A673 (cell line): ENCODE results near the gene PDE8A. TPM values are rescaled to one million over a fixed set of nuclear protein-coding genes. Genes with fewer than 3 reads are reported as not detected.

ENCODE experiments used
- BruUV-seq: library from RNA; stranded (reverse); fragments of 400-500 nt; replicated peaks from 2 replicates; lab custom pipeline; 2021; lab: Mats Ljungman, UMichigan
- CTCF ChIA-PET: fragments of 300-600 bp; sonication (Branson Sonifier 250); formaldehyde crosslinking; loops from one replicate; lab custom pipeline; 2022; ENCODE audit warnings: antibody characterized with exemption; lab: Charles Lee
- POLR2A ChIA-PET: fragments of 300-600 bp; sonication (Branson Sonifier 250); formaldehyde crosslinking; loops from one replicate; lab custom pipeline; 2022; ENCODE audit warnings: antibody characterized with exemption; ENCODE audit not compliant: low non-redundant PET; lab: Charles Lee
- DNase-seq: peaks from one replicate; pipeline ENCODE4 v3.0.0-alpha.2; 2015; ENCODE audit warnings: low spot score
- H3K27ac ChIP-seq: fragments of 200-600 bp; sonication (generic); 2 replicates; pipeline ENCODE4 v1.5.1; 2016; ENCODE audit warnings: mixed run types, low read depth, mild to moderate bottlenecking, mixed read lengths, antibody characterized with exemption, low read length; ENCODE audit not compliant: poor library complexity, severe bottlenecking
- H3K27me3 ChIP-seq: fragments of 200-600 bp; sonication (generic); replicated peaks from 2 replicates; pipeline ENCODE4 v1.6.1; 2017; ENCODE audit warnings: mixed run types, low read depth, mild to moderate bottlenecking, mixed read lengths, antibody characterized with exemption, low read length; ENCODE audit not compliant: insufficient read depth, poor library complexity
- H3K36me3 ChIP-seq: fragments of 200-600 bp; sonication (generic); 2 replicates; pipeline ENCODE4 v1.6.1; 2016; ENCODE audit warnings: mixed run types, mild to moderate bottlenecking, mixed read lengths, antibody characterized with exemption, low read length; ENCODE audit not compliant: insufficient read depth, poor library complexity, severe bottlenecking
- H3K4me1 ChIP-seq: fragments of 200-600 bp; sonication (generic); 2 replicates; pipeline ENCODE4 v1.6.1; 2017; ENCODE audit warnings: mixed run types, mild to moderate bottlenecking, mixed read lengths, antibody characterized with exemption, low read length; ENCODE audit not compliant: insufficient read depth, poor library complexity, severe bottlenecking
- H3K4me3 ChIP-seq: fragments of 200-600 bp; sonication (generic); 2 replicates; pipeline ENCODE4 v1.5.1; 2016; ENCODE audit warnings: low read depth, mixed run types, mild to moderate bottlenecking, mixed read lengths, low read length; ENCODE audit not compliant: poor library complexity, severe bottlenecking
- H3K9me3 ChIP-seq: fragments of 200-600 bp; sonication (generic); 2 replicates; pipeline ENCODE4 v1.6.1; 2016; ENCODE audit warnings: mixed run types, low read depth, mild to moderate bottlenecking, mixed read lengths, antibody characterized with exemption, low read length; ENCODE audit not compliant: poor library complexity, severe bottlenecking
- EZH2 ChIP-seq: fragments of 200-600 bp; sonication (generic); IDR thresholded peaks from 2 replicates; pipeline ENCODE4 v1.6.1; 2017; ENCODE audit warnings: borderline replicate concordance, low read depth, mild to moderate bottlenecking, mixed read lengths, antibody characterized with exemption, low read length; ENCODE audit not compliant: poor library complexity, severe bottlenecking
- intact Hi-C: fragments of 100-400 bp; cut with micrococcal nuclease; formaldehyde crosslinking; loops from one replicate; pipeline ENCODE4 v1.10.0; 2022; ENCODE audit not compliant: unreplicated experiment
- total RNA-seq: library from RNA; stranded (reverse); gene quantifications from 2 replicates; pipeline ENCODE4 v1.2.3, GENCODE V29; 2021
- TF ChIP-seq, protein P1 (sequence below): fragments of 300-800, 200-600 bp; sonication (generic); conservative IDR thresholded peaks from 2 replicates; pipeline ENCODE4 v1.5.1; 2017; ENCODE audit warnings: low read depth, mild to moderate bottlenecking, antibody characterized with exemption, low read length, moderate library complexity, mixed read lengths

PDE8A gene
- total RNA-seq, 1 experiment from 2014 or later, result 80.7 TPM

DNA sequence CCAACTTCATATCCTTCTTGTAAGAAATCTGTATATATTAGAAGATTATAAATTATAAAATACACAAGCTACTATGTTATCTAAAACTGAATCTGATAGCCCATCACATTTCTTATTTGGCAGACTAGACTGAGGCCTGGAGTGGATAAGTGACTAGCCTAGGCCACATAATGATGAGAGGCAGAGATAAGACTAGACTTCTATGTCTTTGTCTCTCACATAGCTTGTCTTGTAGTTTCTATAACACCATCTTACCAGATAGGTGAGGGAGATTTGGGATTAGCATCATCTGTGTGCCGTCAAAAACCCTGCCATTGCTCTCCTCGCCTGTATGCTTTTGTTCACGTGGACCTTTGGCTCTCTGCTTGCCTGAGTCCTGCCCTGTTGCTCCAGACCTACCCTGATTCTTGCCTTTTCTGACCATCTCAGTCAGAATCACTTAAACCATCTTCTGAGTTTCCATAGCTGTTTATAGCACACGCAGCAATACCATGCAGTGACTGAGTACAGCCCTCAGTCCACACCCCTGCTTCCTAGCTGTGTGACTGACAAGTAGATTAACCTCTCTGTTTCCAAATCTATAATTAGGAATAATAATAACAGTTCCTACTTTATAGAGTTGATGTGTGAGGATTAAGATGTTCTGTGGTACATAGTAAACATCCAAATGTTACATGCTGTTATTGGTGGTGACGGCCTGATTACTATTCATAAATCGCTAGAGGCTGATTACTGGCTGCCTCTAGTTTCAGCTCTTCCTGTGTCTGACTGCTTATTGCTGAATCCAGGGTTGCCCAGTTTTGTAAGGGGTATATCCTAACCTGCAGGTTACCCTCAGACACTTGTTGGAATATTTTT is 49.7 kb downstream of the PDE8A start:
- H3K27ac ChIP-seq, result no peak overlapping the region
- peaks cover 73% of the 10 kb centered on the region for H3K4me1 ChIP-seq
- H3K36me3 ChIP-seq, result no peaks in the 10 kb centered on the region
- CTCF ChIA-PET, result interaction anchor here (0.6 to 1.1 kb wide), 2 partner anchors 44 to 76 kb away, joined by 4 to 7 read pairs; no protein-coding TSS in a partner anchor
- TF ChIP-seq, protein P1, sequence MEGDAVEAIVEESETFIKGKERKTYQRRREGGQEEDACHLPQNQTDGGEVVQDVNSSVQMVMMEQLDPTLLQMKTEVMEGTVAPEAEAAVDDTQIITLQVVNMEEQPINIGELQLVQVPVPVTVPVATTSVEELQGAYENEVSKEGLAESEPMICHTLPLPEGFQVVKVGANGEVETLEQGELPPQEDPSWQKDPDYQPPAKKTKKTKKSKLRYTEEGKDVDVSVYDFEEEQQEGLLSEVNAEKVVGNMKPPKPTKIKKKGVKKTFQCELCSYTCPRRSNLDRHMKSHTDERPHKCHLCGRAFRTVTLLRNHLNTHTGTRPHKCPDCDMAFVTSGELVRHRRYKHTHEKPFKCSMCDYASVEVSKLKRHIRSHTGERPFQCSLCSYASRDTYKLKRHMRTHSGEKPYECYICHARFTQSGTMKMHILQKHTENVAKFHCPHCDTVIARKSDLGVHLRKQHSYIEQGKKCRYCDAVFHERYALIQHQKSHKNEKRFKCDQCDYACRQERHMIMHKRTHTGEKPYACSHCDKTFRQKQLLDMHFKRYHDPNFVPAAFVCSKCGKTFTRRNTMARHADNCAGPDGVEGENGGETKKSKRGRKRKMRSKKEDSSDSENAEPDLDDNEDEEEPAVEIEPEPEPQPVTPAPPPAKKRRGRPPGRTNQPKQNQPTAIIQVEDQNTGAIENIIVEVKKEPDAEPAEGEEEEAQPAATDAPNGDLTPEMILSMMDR, result no peak
- no peak for TF ChIP-seq EZH2
- POLR2A ChIA-PET, result no interaction called here
- H3K4me3 ChIP-seq, result no peak overlapping the region
- no peaks in the 10 kb centered on the region for H3K27me3 ChIP-seq
- H3K9me3 ChIP-seq, result no peaks in the 10 kb centered on the region
- BruUV-seq, result no TSS peak
- intact Hi-C loops, result no loop called here
- DNase-seq, result no peak

DNA sequence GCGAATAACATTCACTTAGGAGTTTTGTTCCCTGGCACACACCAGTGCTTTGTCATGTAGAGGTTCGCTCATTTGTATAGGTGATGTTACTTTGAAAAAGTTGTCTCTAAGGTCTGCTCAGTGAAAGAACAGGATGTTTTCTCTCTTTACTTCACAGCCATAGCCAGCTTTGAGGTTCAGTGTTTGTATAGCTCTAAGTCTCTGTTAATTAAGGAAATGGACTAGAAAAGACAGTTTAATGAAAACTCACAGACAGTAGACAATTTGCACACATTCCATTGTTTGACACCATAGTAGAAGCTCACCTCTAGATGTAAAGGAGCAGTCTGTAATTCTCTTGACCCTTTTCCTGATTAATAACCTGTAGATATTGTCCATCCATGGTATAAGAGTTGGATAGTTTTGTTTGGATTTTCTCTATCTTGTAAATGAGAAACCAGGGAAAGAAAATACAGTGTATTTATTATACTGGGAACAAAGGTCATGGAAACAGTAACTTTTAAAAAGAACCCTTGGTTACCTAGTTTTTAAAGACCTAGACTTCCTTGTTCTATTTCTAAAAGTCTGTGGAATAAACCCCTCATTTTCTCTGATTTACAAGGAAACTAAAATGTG is 50.4 kb downstream of the PDE8A start:
- ChIA-PET CTCF (interaction anchor here (1.1 kb wide), 1 partner anchor 77 kb away, joined by 4 read pairs; no protein-coding TSS in a partner anchor), POLR2A (no interaction called here)
- no peaks in the 10 kb centered on the region for H3K27me3 ChIP-seq
- H3K4me1 ChIP-seq, result peaks cover 72% of the 10 kb centered on the region
- no peak overlapping the region for H3K4me3 ChIP-seq
- H3K27ac ChIP-seq, result peak overlapping the region; percentile 28
- no peaks in the 10 kb centered on the region for H3K36me3 ChIP-seq
- BruUV-seq, result no TSS peak
- intact Hi-C loops, result no loop called here
- no peaks in the 10 kb centered on the region for H3K9me3 ChIP-seq
- no peak for DNase-seq
- no peak for TF ChIP-seq EZH2

DNA sequence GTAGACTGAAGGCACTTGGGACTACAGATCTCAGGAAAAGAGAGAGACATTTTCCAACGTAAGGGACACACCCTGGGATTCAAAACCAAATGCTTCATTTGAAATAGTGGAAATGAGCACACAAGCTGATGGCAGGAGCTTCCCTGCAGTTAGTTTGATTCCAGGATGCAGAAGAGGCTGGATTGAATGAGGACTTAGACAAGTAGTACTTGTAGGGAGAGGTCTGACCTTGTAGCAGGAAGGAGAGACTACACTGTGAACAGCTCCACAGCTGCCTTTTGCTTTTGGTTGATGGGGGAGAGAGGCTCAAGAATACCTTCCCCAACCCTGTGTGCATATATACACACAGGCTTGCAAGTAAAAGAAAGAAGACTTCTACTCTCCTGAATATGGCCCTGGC is 51.5 kb downstream of the PDE8A start:
- H3K27ac ChIP-seq, result peak overlapping the region; percentile 28

More for the DNA sequence above, 51.5 kb downstream of the PDE8A start:
- Histone ChIP-seq H3K4me1 (peaks cover 75% of the 10 kb centered on the region), H3K27me3 (no peaks in the 10 kb centered on the region), H3K9me3 (no peaks in the 10 kb centered on the region), H3K4me3 (no peak overlapping the region), H3K36me3 (no peaks in the 10 kb centered on the region)
- BruUV-seq, result no TSS peak
- no peak for DNase-seq
- ChIA-PET CTCF (no interaction called here), POLR2A (no interaction called here)
- TF ChIP-seq, protein P1, result no peak
- TF ChIP-seq EZH2, result no peak
- intact Hi-C loops, result no loop called here
